Measurements from ENCODE around the gene PIMREG.

GRCh38 chr17:6492892-6493674, 48.8 kb downstream of the PIMREG start:
- TF ChIP-seq GATA2 (IDR thresholded peaks at IDR 0.05; ENCODE audit: low read depth, low read length) (no peak), GATA3 (IDR thresholded peaks at IDR 0.05; ENCODE audit: low read depth, low read length) (no peak)
